B cell (primary cell): ENCODE measurements around the gene FOXN3. TPM values are rescaled to one million over a fixed set of nuclear protein-coding genes. Genes with fewer than 3 reads are reported as not detected.

Source experiments
- ATAC-seq: fragments of 200-7000 bp; cut with Tn5 transposase; one replicate; pipeline ENCODE4 v1.10.0; 2021; ENCODE audit warnings: low read depth, mild to moderate bottlenecking, moderate number of reproducible peaks, moderate library complexity
- CTCF ChIA-PET: fragments of 350-600 bp; sonication (Branson Sonifier 250); formaldehyde crosslinking; loops from one replicate; lab custom pipeline; 2021; ENCODE audit warnings: antibody characterized with exemption, inconsistent platforms; lab: Charles Lee
- POLR2A ChIA-PET: fragments of 350-600 bp; sonication (Branson Sonifier 250); formaldehyde crosslinking; loops from one replicate; lab custom pipeline; 2021; ENCODE audit warnings: antibody characterized with exemption; lab: Charles Lee
- DNase-seq: peaks from one replicate; pipeline ENCODE4 v3.0.0; 2013
- H2AFZ ChIP-seq: 2 replicates; pipeline ENCODE4 v1.6.1; 2012; ENCODE audit warnings: mild to moderate bottlenecking, low read depth, low read length; ENCODE audit not compliant: insufficient read depth, poor library complexity, severe bottlenecking
- H3K27ac ChIP-seq, 2 donors: 1 replicate in 1 of 2; 2 replicates in 1 of 2; pipeline ENCODE4 v1.5.1; 2012 to 2013; ENCODE audit warnings: low read length in 2 of 2, mild to moderate bottlenecking in 2 of 2, moderate library complexity in 1 of 2
- H3K27me3 ChIP-seq, 4 experiments: fragments of 200-600 bp in 1 of 4; sonication (generic) in 1 of 4; replicated peaks in 1 of 4; 1 replicate in 2 of 4; 2 replicates in 2 of 4; pipeline versions ENCODE4 v1.6.1 to v1.7.0; 2013 to 2016; ENCODE audit warnings: low read length in 3 of 4, mild to moderate bottlenecking in 2 of 4, mixed read lengths in 1 of 4, moderate library complexity in 1 of 4; ENCODE audit not compliant: insufficient read depth in 4 of 4, control insufficient read depth in 3 of 4; ENCODE audit errors: control extremely low read depth in 1 of 4
- H3K36me3 ChIP-seq, 2 experiments: replicated peaks in 1 of 2; 1 replicate in 1 of 2; 2 replicates in 1 of 2; pipeline versions ENCODE4 v1.6.1 to v1.7.1; 2013; ENCODE audit warnings: low read length in 1 of 2; ENCODE audit not compliant: insufficient read depth in 2 of 2, control insufficient read depth in 1 of 2; ENCODE audit errors: control extremely low read depth in 1 of 2, extremely low read depth in 1 of 2
- H3K4me1 ChIP-seq, 2 donors: fragments of 200-600 bp in 1 of 2; sonication (generic) in 1 of 2; 1 replicate in 1 of 2; 2 replicates in 1 of 2; pipeline versions ENCODE4 v1.5.1 to v1.6.1; 2013 to 2017; ENCODE audit warnings: low read length in 2 of 2; ENCODE audit not compliant: control insufficient read depth in 2 of 2, insufficient read depth in 2 of 2
- H3K4me2 ChIP-seq: replicated peaks from 2 replicates; pipeline ENCODE3; 2012; ENCODE audit warnings: mild to moderate bottlenecking, low read depth, low read length; ENCODE audit not compliant: poor library complexity, severe bottlenecking
- H3K4me3 ChIP-seq, 5 experiments: fragments of 200-600 bp in 1 of 5; sonication (generic) in 1 of 5; 1 replicate in 3 of 5; 2 replicates in 2 of 5; pipeline versions ENCODE4 v1.5.1 to v1.7.0; 2011 to 2016; ENCODE audit warnings: low read length in 4 of 5, mild to moderate bottlenecking in 4 of 5, low read depth in 2 of 5, control low read depth in 1 of 5, moderate library complexity in 1 of 5; ENCODE audit not compliant: insufficient read depth in 1 of 5; ENCODE audit errors: control extremely low read depth in 1 of 5, extremely low read depth in 1 of 5
- H3K79me2 ChIP-seq: fragments of 200-600 bp; sonication (generic); one replicate; pipeline ENCODE4 v1.6.0; 2016; ENCODE audit warnings: low read length; ENCODE audit not compliant: control insufficient read depth, insufficient read depth
- H3K9ac ChIP-seq: fragments of 200-600 bp; sonication (generic); 2 replicates; pipeline ENCODE4 v1.6.1; 2017; ENCODE audit warnings: mild to moderate bottlenecking, low read length, moderate library complexity
- H3K9me3 ChIP-seq, 3 donors: one replicate each; pipeline versions ENCODE4 v1.6.1 to v1.7.1; 2013; ENCODE audit warnings: low read length in 2 of 3; ENCODE audit not compliant: control insufficient read depth in 2 of 3, insufficient read depth in 1 of 3; ENCODE audit errors: control extremely low read depth in 1 of 3
- H4K20me1 ChIP-seq: 2 replicates; pipeline ENCODE4 v1.6.0; 2012; ENCODE audit warnings: mild to moderate bottlenecking, low read length; ENCODE audit not compliant: insufficient read depth, control insufficient read depth, poor library complexity, severe bottlenecking
- H3K27ac Mint-ChIP-seq: one replicate; pipeline ENCODE4 v1.8.0; 2021; ENCODE audit warnings: mixed read lengths
- H3K27me3 Mint-ChIP-seq: one replicate; pipeline ENCODE4 v1.8.0; 2021; ENCODE audit warnings: mixed read lengths
- H3K4me1 Mint-ChIP-seq: one replicate; pipeline ENCODE4 v1.8.0; 2021; ENCODE audit warnings: mixed read lengths
- H3K4me3 Mint-ChIP-seq: one replicate; pipeline ENCODE4 v1.8.0; 2021; ENCODE audit warnings: mixed read lengths
- H3K9me3 Mint-ChIP-seq: one replicate; pipeline ENCODE4 v1.8.0; 2022; ENCODE audit warnings: mixed read lengths; ENCODE audit not compliant: insufficient read depth
- CTCF ChIP-seq: fragments of 200-600 bp; IDR thresholded peaks from one replicate; pipeline ENCODE4 v1.8.0; 2022; ENCODE audit warnings: antibody characterized with exemption, mild to moderate bottlenecking
- EZH2 ChIP-seq: IDR thresholded peaks from 2 replicates; pipeline ENCODE4 v1.6.1; 2012; ENCODE audit warnings: borderline replicate concordance, low read depth, mild to moderate bottlenecking, moderate library complexity, low read length; ENCODE audit not compliant: insufficient read depth, poor library complexity, severe bottlenecking
- WGBS: methylation state at CpG from one replicate; pipeline ENCODE4 v1.1.5; 2013; ENCODE audit warnings: missing lambda C conversion rate; ENCODE audit not compliant: insufficient coverage; 5-methylcytosine and 5-hydroxymethylcytosine counted together
- intact Hi-C: fragments of 100-400 bp; cut with micrococcal nuclease; formaldehyde crosslinking; loops from one replicate; pipeline ENCODE4 v1.10.0; 2022
- polyA plus RNA-seq: library from polyadenylated mRNA; depleted of rRNA; stranded (reverse); fragments of >200 nt; gene quantifications from 2 replicates; pipeline ENCODE4 v1.2.3, GENCODE V29; 2012
- total RNA-seq, 2 donors: library from RNA; stranded (reverse); fragments of 120-200 nt in 1 of 2; gene quantifications; 1 replicate in 1 of 2; 2 replicates in 1 of 2; pipeline versions ENCODE4 v1.2.3 to v1.2.4, GENCODE V29; 2013 to 2022

The FOXN3 gene
- total and polyA plus RNA-seq, 2 donors (not counting 1 experiment from before 2014, with no cell fraction given) = 80.6 to 98.2 TPM

GRCh38 chr14:89425931-89426330 is 8.9 kb upstream of the FOXN3 start:
- no peak overlapping the region for H3K4me3 ChIP-seq
- no peaks in the 10 kb centered on the region for H3K27me3 Mint-ChIP-seq
- peak overlapping the region in 1 of 2 donors; percentile 7 for H3K27ac ChIP-seq
- H3K36me3 ChIP-seq = no peaks in the 10 kb centered on the region
- H4K20me1 ChIP-seq = no peaks in the 10 kb centered on the region
- ChIA-PET POLR2A (interaction anchor here (0.5 to 0.7 kb wide), 3 partner anchors 20 to 298 kb away, joined by 6 to 9 read pairs (median 6); no protein-coding TSS in a partner anchor), CTCF (interaction anchor here (0.5 to 1.4 kb wide), 3 partner anchors 36 to 346 kb away, joined by 3 read pairs; no protein-coding TSS in a partner anchor)
- DNase-seq (no peak), ATAC-seq (no peak)
- H3K79me2 ChIP-seq = peaks cover 81% of the 10 kb centered on the region
- peaks cover 0 to 3% (median 0%) of the 10 kb centered on the region in 3 donors for H3K9me3 ChIP-seq
- H3K4me1 ChIP-seq = peaks cover 47 to 50% of the 10 kb centered on the region in 2 donors
- peaks cover 49% of the 10 kb centered on the region for H3K4me1 Mint-ChIP-seq
- peak overlapping the region; percentile 26 for H3K4me3 Mint-ChIP-seq
- H3K9ac ChIP-seq = no peak overlapping the region
- H2AFZ ChIP-seq = no peak overlapping the region
- peak overlapping the region; percentile 21 for H3K4me2 ChIP-seq
- H3K27ac Mint-ChIP-seq = peak overlapping the region; percentile 43
- no peaks in the 10 kb centered on the region for H3K27me3 ChIP-seq
- 26% methylated on average over 5 of the region's 6 CpGs for WGBS
- intact Hi-C loops = no loop called here
- no peaks in the 10 kb centered on the region for H3K9me3 Mint-ChIP-seq
- TF ChIP-seq EZH2 = no peak
- TF ChIP-seq CTCF = no peak

GRCh38 chr14:89424241-89424640 is 7.2 kb upstream of the FOXN3 start:
- H3K4me2 ChIP-seq = no peak overlapping the region
- no peak overlapping the region for H3K4me3 Mint-ChIP-seq
- H3K9me3 ChIP-seq = peaks cover 0 to 3% (median 0%) of the 10 kb centered on the region in 3 donors
- H3K4me1 Mint-ChIP-seq = peaks cover 35% of the 10 kb centered on the region
- no peaks in the 10 kb centered on the region for H3K36me3 ChIP-seq
- H3K27ac Mint-ChIP-seq = no peak overlapping the region
- intact Hi-C loops = no loop called here
- H3K27me3 Mint-ChIP-seq = no peaks in the 10 kb centered on the region
- DNase-seq (no peak), ATAC-seq (no peak)
- WGBS = 100% methylated on average over 1 of the region's 6 CpGs
- no peak for TF ChIP-seq CTCF
- TF ChIP-seq EZH2 = no peak
- peaks cover 82% of the 10 kb centered on the region for H3K79me2 ChIP-seq
- peaks cover 36 to 39% of the 10 kb centered on the region in 2 donors for H3K4me1 ChIP-seq
- no peaks in the 10 kb centered on the region for H3K27me3 ChIP-seq
- H3K9me3 Mint-ChIP-seq = no peaks in the 10 kb centered on the region
- H2AFZ ChIP-seq = no peak overlapping the region
- H3K4me3 ChIP-seq = no peak overlapping the region
- no peak overlapping the region for H3K27ac ChIP-seq
- ChIA-PET POLR2A (interaction anchor here (0.6 to 0.7 kb wide), 3 partner anchors 37 to 471 kb away, joined by 6 to 9 read pairs (median 7); no protein-coding TSS in a partner anchor), CTCF (no interaction called here)
- no peak overlapping the region for H3K9ac ChIP-seq
- H4K20me1 ChIP-seq = no peaks in the 10 kb centered on the region
